Measurements from ENCODE around the gene FHOD1. TPM values are rescaled to one million over a fixed set of nuclear protein-coding genes. Genes with fewer than 3 reads are reported as not detected.

The FHOD1 gene
- total RNA-seq, 1 donor = 28.2 TPM

- Histone ChIP-seq H3K4me2 (ENCODE audit: insufficient read depth, low read length) (no peak overlapping the region), H3K79me2 (ENCODE audit: insufficient read depth, low read length) (no peaks in the 10 kb centered on the region), H4K20me1 (ENCODE audit: insufficient read depth, low read length) (no peaks in the 10 kb centered on the region), H3K36me3 (ENCODE audit: insufficient read depth, low read length) (peaks cover 16% of the 10 kb centered on the region), H3K27me3 (ENCODE audit: insufficient read depth, low read length) (no peaks in the 10 kb centered on the region), H3K27ac (ENCODE audit: low read depth, low read length) (peak overlapping the region; percentile 37), H3K4me3 (ENCODE audit: insufficient read depth, low read length) (no peak overlapping the region), H3K4me1 (ENCODE audit: insufficient read depth, low read length) (peaks cover 32% of the 10 kb centered on the region), H2AFZ (ENCODE audit: low read length) (no peak overlapping the region), H3K9me3 (ENCODE audit: low read depth, low read length) (no peaks in the 10 kb centered on the region)
- TF ChIP-seq, protein P1, sequence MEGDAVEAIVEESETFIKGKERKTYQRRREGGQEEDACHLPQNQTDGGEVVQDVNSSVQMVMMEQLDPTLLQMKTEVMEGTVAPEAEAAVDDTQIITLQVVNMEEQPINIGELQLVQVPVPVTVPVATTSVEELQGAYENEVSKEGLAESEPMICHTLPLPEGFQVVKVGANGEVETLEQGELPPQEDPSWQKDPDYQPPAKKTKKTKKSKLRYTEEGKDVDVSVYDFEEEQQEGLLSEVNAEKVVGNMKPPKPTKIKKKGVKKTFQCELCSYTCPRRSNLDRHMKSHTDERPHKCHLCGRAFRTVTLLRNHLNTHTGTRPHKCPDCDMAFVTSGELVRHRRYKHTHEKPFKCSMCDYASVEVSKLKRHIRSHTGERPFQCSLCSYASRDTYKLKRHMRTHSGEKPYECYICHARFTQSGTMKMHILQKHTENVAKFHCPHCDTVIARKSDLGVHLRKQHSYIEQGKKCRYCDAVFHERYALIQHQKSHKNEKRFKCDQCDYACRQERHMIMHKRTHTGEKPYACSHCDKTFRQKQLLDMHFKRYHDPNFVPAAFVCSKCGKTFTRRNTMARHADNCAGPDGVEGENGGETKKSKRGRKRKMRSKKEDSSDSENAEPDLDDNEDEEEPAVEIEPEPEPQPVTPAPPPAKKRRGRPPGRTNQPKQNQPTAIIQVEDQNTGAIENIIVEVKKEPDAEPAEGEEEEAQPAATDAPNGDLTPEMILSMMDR (IDR thresholded peaks at IDR 0.05; ENCODE audit: extremely low read depth, low read depth, low read length) = no peak
- DNase-seq (ENCODE audit: insufficient read length, low spot score, missing footprints) = peak; percentile 92
Observed at GRCh38 chr16:67269766-67270165, 22.5 kb upstream of the FHOD1 start.

DNA sequence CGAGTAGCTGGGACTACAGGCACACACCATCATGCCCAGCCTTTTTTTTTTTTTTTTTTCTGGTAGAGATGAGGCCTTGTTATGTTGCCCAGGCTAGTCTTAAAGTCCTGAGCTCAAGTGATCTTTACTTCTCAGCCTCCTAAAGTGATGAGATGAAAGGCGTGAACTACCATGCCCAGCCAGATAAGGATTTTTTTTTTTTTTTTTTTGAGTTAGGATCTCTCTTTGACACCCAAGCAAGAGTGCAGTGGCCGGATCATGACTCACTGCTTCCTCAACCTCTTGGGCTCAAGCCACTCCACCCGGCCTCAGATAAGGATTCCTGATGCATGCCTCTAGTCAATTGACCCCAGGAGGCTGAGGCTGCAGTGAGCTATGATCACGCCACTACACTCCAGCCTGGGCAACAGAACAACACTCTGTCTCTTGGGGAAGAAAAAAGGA lies 20.9 kb upstream of the FHOD1 start:
- no peaks in the 10 kb centered on the region for H3K27me3 ChIP-seq (ENCODE audit: insufficient read depth, low read length)
- H4K20me1 ChIP-seq (ENCODE audit: insufficient read depth, low read length) = no peaks in the 10 kb centered on the region
- H3K4me2 ChIP-seq (ENCODE audit: insufficient read depth, low read length) = peak overlapping the region; percentile 47
- H2AFZ ChIP-seq (ENCODE audit: low read length) = no peak overlapping the region
- H3K36me3 ChIP-seq (ENCODE audit: insufficient read depth, low read length) = peaks cover 16% of the 10 kb centered on the region
- H3K9me3 ChIP-seq (ENCODE audit: low read depth, low read length) = no peaks in the 10 kb centered on the region
- peak; percentile 83 for DNase-seq (ENCODE audit: insufficient read length, low spot score, missing footprints)
- H3K79me2 ChIP-seq (ENCODE audit: insufficient read depth, low read length) = no peaks in the 10 kb centered on the region
- peaks cover 32% of the 10 kb centered on the region for H3K4me1 ChIP-seq (ENCODE audit: insufficient read depth, low read length)
- TF ChIP-seq, protein P1 (IDR thresholded peaks at IDR 0.05; ENCODE audit: extremely low read depth, low read depth, low read length) = no peak
- H3K27ac ChIP-seq (ENCODE audit: low read depth, low read length) = peak overlapping the region; percentile 75
- no peak overlapping the region for H3K4me3 ChIP-seq (ENCODE audit: insufficient read depth, low read length)

DNA sequence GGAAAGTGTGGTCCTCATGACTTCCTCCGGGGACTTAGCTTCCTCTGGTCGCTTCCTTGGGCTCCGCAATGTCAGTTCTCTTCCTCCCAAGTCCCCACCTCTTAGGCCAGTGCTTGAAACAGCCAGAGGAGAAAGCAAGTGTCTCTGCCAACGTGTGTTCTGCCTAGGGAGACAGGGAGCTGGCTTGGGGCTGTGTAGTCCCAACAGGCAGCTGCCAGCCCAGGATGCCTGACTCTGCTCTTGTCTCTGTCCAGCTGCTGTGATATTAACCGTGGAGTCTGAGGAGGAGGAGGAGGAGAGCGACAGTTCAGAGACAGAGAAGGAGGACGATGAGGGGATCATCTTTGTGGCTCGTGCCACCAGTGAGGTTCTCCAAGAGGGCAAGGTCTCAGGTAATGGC lies 18.6 kb upstream of the FHOD1 start:
- no peak overlapping the region for H3K4me3 ChIP-seq (ENCODE audit: insufficient read depth, low read length)
- no peak overlapping the region for H3K27ac ChIP-seq (ENCODE audit: low read depth, low read length)
- no peak overlapping the region for H3K4me2 ChIP-seq (ENCODE audit: insufficient read depth, low read length)
- peaks cover 8% of the 10 kb centered on the region for H3K36me3 ChIP-seq (ENCODE audit: insufficient read depth, low read length)
- H3K4me1 ChIP-seq (ENCODE audit: insufficient read depth, low read length) = peaks cover 32% of the 10 kb centered on the region
- peak; percentile 14 for DNase-seq (ENCODE audit: insufficient read length, low spot score, missing footprints)
- no peak overlapping the region for H2AFZ ChIP-seq (ENCODE audit: low read length)
- no peaks in the 10 kb centered on the region for H3K27me3 ChIP-seq (ENCODE audit: insufficient read depth, low read length)
- no peaks in the 10 kb centered on the region for H3K79me2 ChIP-seq (ENCODE audit: insufficient read depth, low read length)
- no peaks in the 10 kb centered on the region for H4K20me1 ChIP-seq (ENCODE audit: insufficient read depth, low read length)
- no peaks in the 10 kb centered on the region for H3K9me3 ChIP-seq (ENCODE audit: low read depth, low read length)
- TF ChIP-seq, protein P1 (IDR thresholded peaks at IDR 0.05; ENCODE audit: extremely low read depth, low read depth, low read length) = no peak

- Histone ChIP-seq H3K36me3 (ENCODE audit: insufficient read depth, low read length) (peaks cover 3% of the 10 kb centered on the region), H3K4me2 (ENCODE audit: insufficient read depth, low read length) (no peak overlapping the region), H3K27ac (ENCODE audit: low read depth, low read length) (no peak overlapping the region), H3K9me3 (ENCODE audit: low read depth, low read length) (no peaks in the 10 kb centered on the region), H3K4me3 (ENCODE audit: insufficient read depth, low read length) (no peak overlapping the region), H3K27me3 (ENCODE audit: insufficient read depth, low read length) (no peaks in the 10 kb centered on the region), H3K79me2 (ENCODE audit: insufficient read depth, low read length) (no peaks in the 10 kb centered on the region), H2AFZ (ENCODE audit: low read length) (no peak overlapping the region), H4K20me1 (ENCODE audit: insufficient read depth, low read length) (no peaks in the 10 kb centered on the region), H3K4me1 (ENCODE audit: insufficient read depth, low read length) (peaks cover 31% of the 10 kb centered on the region)
- TF ChIP-seq, protein P1 (IDR thresholded peaks at IDR 0.05; ENCODE audit: extremely low read depth, low read depth, low read length) = no peak
- DNase-seq (ENCODE audit: insufficient read length, low spot score, missing footprints) = no peak
Observed at GRCh38 chr16:67264866-67265265, 17.6 kb upstream of the FHOD1 start.
